GM12874 (cell line): ENCODE measurements around the gene MTM1.

Source experiments
- CTCF ChIP-seq: IDR thresholded peaks from 2 replicates; pipeline ENCODE4 v1.5.1; 2011; ENCODE audit warnings: low read depth, mild to moderate bottlenecking, control low read depth, low read length, moderate library complexity; ENCODE audit not compliant: insufficient read depth

MTM1 gene

DNA sequence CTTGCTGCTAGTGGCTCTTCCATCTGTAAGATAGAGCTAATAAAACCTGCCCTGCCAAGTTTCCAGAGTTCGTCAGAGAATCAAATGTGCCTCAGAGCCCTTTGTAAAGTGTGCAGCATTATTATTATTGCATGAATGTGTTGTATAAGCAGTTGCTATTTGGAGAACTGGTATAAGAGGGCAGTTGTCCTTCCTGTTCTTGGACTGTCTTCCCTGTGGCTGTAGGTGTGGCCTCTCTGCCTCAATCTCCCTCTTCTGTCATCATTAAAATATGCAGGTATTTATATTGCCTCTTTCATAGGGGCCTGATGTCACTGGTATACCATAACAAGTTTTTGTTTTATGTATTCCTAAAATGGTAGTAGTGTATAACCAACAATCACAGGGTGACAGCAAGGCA lies 3.8 kb downstream of the MTM1 start:
- TF ChIP-seq CTCF, result no peak

DNA sequence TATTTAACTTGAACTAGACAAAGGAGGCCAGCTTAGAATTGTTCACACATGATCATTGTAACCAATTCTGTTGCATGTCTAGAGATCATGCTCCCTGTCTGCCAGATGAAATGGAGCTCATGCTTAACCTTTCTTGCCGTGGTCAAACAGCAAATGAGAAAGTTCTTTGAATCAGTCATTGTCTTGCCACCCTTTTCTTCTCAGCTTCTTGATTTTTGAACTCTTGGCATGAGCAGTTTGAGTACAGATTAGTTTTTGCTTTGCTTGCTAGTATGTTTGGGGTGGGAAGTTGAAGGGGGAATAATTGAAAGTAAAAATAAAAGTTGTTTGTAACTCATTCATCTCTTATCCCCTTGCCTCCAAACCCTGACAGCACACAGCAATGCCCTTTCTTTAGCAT lies 4.7 kb downstream of the MTM1 start:
- no peak for TF ChIP-seq CTCF

- TF ChIP-seq CTCF, result no peak
Observed at GRCh38 chrX:150573702-150574101, 5.3 kb downstream of the MTM1 start.

GRCh38 chrX:150574559-150575418 lies 6.4 kb downstream of the MTM1 start:
- no peak for TF ChIP-seq CTCF

DNA sequence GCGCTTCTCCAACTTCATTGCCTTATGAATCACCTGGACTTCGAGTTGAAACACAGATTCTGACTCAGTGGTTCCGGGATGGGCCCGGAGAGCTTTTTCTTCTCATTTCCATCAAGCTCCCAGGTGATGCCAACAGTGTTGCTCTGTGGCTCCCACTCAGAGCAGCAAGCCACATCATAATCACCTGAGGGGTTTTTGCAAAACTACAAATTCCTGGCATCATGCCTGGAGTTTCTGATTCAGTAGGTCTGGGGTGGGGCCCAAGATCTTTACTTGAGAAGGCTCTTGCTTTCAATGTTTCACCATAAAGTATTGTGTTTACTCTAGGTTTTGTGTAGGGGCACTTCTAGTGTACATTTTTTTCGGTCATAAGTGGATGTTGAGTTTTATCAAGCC lies 7.0 kb downstream of the MTM1 start:
- TF ChIP-seq CTCF, result no peak

GRCh38 chrX:150577174-150577573 lies 8.8 kb downstream of the MTM1 start:
- no peak for TF ChIP-seq CTCF

DNA sequence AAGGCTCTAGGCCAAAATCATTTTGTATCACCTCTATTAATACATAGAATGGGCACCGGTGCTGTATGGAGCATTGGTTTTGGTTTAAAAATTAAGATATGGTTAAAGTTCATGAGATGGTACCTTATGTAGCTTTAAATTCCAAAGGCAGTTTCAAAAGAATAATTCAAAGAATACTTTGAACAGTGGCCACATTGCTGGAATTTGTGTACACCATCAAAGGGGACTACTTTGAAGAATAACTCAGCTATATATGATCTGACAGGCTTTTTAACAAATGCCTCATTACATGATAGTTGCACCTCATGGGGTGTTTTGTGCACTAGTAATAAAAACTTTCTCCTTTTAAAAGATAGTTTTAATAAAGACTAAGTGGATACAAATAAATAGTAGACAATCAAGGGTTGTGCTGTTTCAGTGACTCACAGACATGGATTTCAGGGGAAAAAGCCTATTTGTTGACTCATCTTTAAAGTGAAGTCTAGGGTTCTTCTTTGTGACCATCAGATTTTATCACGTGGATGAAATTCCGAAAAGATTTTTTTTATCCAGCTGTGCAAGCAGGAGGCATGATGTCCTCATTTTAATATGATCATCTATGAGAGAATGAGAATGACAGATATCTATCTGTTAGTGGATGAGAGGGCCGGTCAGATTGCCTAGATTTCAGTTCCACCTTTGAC lies 12.8 kb downstream of the MTM1 start:
- no peak for TF ChIP-seq CTCF
